ES-I3 (cell line): Measurements from ENCODE around the gene HLF.

Experiments used
- H3K36me3 ChIP-seq: 2 replicates; pipeline ENCODE4 v1.6.1; 2013; ENCODE audit warnings: mild to moderate bottlenecking, low read length, control low read depth, moderate library complexity; ENCODE audit not compliant: insufficient read depth
- H3K4me1 ChIP-seq: 2 replicates; pipeline ENCODE4 v1.6.1; 2013; ENCODE audit warnings: mild to moderate bottlenecking, control low read depth, low read length; ENCODE audit not compliant: insufficient read depth
- H3K9ac ChIP-seq: 2 replicates; pipeline ENCODE4 v1.6.1; 2013; ENCODE audit warnings: low read depth, mild to moderate bottlenecking, low read length, moderate library complexity
- H3K9me3 ChIP-seq: 2 replicates; pipeline ENCODE4 v1.6.1; 2013; ENCODE audit warnings: mild to moderate bottlenecking, low read length, moderate library complexity; ENCODE audit not compliant: control insufficient read depth, insufficient read depth

The HLF gene

DNA sequence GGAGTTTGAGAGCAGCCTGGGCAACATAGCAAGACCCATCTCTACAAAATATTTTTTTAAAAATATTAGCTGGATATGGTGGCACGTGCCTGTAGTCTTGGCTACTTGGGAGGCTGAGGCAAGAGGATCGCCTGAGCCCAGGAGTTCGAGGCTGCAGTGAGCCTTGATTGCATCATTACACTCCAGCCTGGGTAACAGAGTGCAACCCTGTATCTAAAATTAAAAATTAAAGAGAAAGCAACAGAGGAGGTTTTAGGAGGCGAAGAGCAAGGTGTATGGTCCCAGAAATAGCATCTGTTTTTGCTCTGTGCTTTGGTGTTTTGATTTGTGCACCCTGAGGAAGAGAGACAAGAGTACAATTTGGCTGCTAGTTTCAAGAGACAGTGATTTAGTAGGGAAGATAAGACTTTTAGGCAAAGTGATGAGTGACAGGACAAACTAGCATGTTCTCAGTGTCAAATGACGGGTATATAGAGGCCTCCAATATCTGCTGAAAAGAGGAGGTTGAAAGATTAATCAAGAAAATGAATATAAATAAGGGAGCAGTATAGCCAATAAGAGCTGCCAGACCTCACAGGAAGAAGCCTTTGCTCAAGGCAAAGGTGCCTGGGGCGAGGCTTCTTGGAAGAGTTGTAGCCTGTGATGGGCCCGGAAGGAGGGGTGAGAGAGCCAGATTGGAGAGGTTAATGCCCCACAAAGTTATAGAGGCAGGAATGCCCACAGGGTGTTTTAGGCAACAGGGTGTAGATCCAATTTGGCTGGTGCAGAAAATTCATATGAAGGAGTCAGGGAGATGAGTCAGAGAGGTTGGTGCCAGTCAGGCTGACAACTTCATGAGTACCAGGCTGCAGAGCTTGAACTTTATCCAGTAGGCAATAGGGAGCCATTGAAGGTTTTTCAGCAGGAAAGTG, 11.4 kb downstream of the HLF start:
- Histone ChIP-seq H3K9me3 (no peaks in the 10 kb centered on the region), H3K4me1 (no peaks in the 10 kb centered on the region), H3K9ac (no peak overlapping the region), H3K36me3 (no peaks in the 10 kb centered on the region)

DNA sequence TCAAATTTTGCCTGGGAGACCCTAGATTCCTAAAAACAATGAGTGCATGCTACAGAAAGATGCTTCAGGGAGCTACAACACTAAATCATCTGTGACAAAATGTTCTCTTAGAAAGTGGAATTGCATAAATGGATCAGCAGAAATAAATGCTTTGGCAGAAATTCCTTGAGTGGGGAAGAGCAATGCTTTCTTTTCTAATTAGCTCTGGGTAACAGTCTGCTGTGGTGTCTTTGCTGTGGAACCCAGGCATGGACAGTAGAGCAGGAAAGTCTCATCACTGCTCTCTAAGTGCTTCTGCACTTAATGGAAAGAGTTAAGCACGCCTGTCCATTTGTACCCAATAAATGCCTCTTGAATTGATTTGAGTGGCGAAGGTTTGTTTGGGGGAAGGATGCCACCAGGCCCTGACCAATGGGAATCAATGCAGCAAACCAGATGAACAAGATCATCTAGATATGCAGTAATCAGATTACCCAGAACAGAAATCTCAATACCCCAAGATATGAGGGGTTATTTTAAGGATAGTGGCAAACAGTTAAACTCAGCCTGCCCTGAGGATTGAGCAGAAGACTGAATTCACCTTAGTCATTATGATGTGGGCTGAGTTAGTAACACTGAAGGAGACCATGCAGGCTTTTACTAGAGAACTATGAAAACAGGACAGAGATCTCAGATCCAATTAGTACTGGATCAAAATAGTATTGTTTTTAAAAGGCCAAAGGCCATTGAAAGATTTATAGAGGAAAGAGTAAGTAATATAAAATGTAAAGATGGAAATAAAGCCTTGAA, 13.6 kb downstream of the HLF start:
- Histone ChIP-seq H3K9ac (no peak overlapping the region), H3K4me1 (no peaks in the 10 kb centered on the region), H3K9me3 (no peaks in the 10 kb centered on the region), H3K36me3 (no peaks in the 10 kb centered on the region)

GRCh38 chr17:55279203-55279602, 14.4 kb downstream of the HLF start:
- Histone ChIP-seq H3K9ac (no peak overlapping the region), H3K9me3 (no peaks in the 10 kb centered on the region), H3K4me1 (no peaks in the 10 kb centered on the region), H3K36me3 (no peaks in the 10 kb centered on the region)

GRCh38 chr17:55279788-55280187, 15.0 kb downstream of the HLF start:
- no peaks in the 10 kb centered on the region for H3K4me1 ChIP-seq
- no peaks in the 10 kb centered on the region for H3K9me3 ChIP-seq
- no peak overlapping the region for H3K9ac ChIP-seq
- no peaks in the 10 kb centered on the region for H3K36me3 ChIP-seq

DNA sequence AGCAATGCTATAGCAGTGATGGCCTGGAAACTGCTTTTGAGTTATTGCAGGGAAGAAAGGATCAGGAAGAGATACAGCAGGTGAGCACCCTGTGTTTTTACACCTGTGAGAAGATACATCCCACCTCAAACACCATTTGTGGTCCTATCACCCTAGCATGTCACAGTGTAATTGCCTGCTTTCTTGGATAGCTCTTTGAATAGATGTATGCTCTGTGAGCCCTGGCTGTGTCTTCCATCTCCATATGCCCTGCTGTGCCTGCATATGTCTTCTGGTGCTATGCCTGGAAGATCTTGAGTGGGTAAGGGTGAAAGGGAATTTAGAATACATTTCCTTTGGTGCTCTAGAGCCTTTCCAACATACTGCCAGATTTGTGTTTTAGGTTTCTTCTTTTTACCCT, 15.5 kb downstream of the HLF start:
- H3K36me3 ChIP-seq: no peaks in the 10 kb centered on the region

DNA sequence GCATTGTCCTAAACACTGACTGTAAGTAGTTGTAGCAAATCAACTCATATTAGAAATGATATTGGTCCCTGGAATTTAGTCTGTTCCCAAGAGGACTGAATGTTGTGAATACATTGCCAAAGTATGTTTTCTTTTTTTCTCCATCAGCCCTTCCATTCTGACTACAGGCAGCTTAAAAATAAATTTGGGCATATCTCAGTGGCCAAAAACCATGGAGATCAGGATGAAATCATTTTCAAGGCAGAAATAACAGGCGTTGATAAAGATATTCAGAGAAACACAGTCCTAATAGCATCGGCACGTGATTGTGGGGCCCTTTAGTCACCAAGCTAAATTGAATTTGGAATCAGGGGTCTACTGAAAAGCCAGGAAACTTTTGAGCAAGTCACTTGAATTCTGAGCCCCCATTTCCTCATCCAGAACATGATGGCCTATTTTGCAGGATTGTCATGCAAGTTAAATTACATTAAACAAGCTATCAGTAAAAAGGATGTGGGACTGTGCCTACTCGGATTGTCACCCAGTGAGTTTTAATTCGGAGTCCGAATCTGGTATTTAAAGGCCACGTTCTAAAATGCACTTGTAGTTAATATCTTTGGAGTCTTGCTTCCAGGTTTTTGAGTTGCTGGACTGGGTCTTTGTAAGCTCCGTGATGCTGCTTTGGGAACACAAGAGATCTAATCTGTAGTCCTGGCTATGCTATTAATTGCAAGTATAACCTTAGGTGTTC, 17.1 kb downstream of the HLF start:
- no peaks in the 10 kb centered on the region for H3K36me3 ChIP-seq

More for the DNA sequence above, 15.5 kb downstream of the HLF start:
- no peaks in the 10 kb centered on the region for H3K4me1 ChIP-seq
- H3K9me3 ChIP-seq: no peaks in the 10 kb centered on the region
- no peak overlapping the region for H3K9ac ChIP-seq

DNA sequence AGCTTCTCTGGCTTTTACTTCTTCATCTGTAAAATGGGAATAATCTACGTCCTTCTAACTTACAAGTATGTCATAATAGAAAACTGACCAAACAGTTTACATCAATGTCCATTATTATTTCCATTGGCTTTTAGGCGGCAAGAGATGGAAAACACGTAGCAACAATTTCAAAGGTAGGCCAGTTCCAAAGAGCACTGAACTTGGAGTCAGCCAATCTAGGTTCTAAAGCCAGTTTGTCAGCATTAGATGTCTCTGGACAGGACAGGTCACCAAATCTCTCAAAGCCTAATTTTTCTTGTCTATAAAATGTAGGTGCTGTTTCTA, 17.6 kb downstream of the HLF start:
- H3K9me3 ChIP-seq: no peaks in the 10 kb centered on the region
- no peaks in the 10 kb centered on the region for H3K36me3 ChIP-seq
- no peak overlapping the region for H3K9ac ChIP-seq
- no peaks in the 10 kb centered on the region for H3K4me1 ChIP-seq

More for the DNA sequence above, 17.1 kb downstream of the HLF start:
- Histone ChIP-seq H3K9ac (no peak overlapping the region), H3K9me3 (no peaks in the 10 kb centered on the region), H3K4me1 (no peaks in the 10 kb centered on the region)

GRCh38 chr17:55282741-55283140, 18.0 kb downstream of the HLF start:
- H3K4me1 ChIP-seq: no peaks in the 10 kb centered on the region
- no peaks in the 10 kb centered on the region for H3K36me3 ChIP-seq
- no peak overlapping the region for H3K9ac ChIP-seq
- no peaks in the 10 kb centered on the region for H3K9me3 ChIP-seq

- Histone ChIP-seq H3K36me3 (no peaks in the 10 kb centered on the region), H3K9ac (no peak overlapping the region), H3K4me1 (no peaks in the 10 kb centered on the region), H3K9me3 (no peaks in the 10 kb centered on the region)
These were observed 18.7 kb downstream of the HLF start for GRCh38 chr17:55283256-55283965.

DNA sequence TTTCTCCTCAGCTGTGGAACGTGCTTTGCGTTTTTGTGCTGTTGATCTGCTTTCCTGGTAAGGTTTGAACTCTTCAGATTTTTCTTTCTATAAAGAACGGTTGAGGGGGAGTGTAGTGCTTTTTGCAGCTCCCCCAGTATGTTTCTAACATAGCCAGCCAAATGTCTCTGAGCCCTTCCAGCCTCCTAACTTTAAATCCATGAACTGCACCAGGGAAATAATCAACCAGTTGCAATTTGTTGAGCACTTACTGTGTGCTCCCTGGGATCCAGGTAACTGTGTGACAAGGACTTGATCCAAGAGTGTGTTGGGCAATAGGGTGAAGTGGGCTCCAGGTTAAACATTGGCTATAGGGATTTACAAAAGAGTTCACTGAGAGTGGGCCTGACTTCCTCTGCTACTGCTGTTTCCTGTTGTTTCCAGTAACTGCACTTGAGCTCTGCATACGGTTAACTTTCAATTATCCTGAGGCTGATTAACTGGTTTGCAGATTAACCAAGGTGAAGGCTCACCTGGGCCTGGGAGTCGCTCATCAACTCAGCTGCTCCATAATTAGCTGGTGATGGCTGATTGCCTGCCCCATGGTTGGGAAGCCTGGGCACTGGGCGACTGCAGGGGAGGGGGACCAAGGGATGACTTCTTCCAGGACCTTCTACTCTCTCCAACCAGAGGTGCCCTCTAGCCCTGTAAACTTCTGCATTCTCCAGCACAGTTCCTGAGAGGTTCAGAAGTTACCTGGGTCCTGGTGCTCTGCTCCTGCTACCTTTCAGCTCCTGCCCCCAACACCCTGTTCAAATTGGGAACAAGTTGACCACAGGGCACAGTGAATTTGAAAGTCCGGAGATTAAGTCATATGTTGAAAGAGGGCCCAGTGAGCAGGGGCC, 19.5 kb downstream of the HLF start:
- Histone ChIP-seq H3K36me3 (no peaks in the 10 kb centered on the region), H3K4me1 (no peaks in the 10 kb centered on the region), H3K9me3 (no peaks in the 10 kb centered on the region), H3K9ac (no peak overlapping the region)

DNA sequence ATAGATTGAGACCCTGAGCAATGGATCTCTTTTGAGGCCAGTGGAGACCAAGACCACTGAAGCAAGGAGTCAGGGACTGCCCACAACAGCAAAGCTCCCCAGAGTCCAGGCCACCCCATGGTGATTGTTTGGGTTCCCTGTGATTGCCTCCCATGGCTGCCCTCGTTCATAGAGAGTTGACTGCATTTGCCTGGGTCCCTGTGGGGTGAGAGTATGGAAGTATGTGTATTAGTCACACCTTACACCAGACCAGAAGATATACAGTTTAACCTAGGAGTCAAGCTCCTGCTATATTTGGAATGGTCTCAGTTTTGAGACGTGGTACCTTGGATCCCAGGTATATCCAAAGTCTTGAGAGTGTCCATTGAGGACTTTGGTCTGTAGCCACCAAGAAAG, 20.2 kb downstream of the HLF start:
- Histone ChIP-seq H3K9me3 (no peaks in the 10 kb centered on the region), H3K36me3 (no peaks in the 10 kb centered on the region), H3K4me1 (no peaks in the 10 kb centered on the region), H3K9ac (no peak overlapping the region)

GRCh38 chr17:55285340-55286301, 20.9 kb downstream of the HLF start:
- Histone ChIP-seq H3K36me3 (no peaks in the 10 kb centered on the region), H3K4me1 (no peaks in the 10 kb centered on the region), H3K9ac (no peak overlapping the region), H3K9me3 (no peaks in the 10 kb centered on the region)
